Epithelial cell of esophagus (primary cell): ENCODE data around the gene TAF15.

Experiments
- DNase-seq: peaks from one replicate; pipeline ENCODE4 v3.0.0; 2010; ENCODE audit warnings: low read depth
- H3K4me3 ChIP-seq: 2 replicates; pipeline ENCODE4 v1.5.1; 2011; ENCODE audit warnings: mild to moderate bottlenecking, low read length, control low read depth
- CTCF ChIP-seq: IDR thresholded peaks from 2 replicates; pipeline ENCODE4 v1.5.1; 2011; ENCODE audit warnings: low read depth, mild to moderate bottlenecking, low read length, control low read depth, inconsistent platforms; ENCODE audit not compliant: insufficient read depth; ENCODE audit errors: missing control alignments

TAF15 gene

GRCh38 chr17:35843698-35844097 lies 34.4 kb downstream of the TAF15 start:
- DNase-seq: no peak
- TF ChIP-seq CTCF: no peak
- no peak overlapping the region for H3K4me3 ChIP-seq

GRCh38 chr17:35844547-35844946 lies 35.3 kb downstream of the TAF15 start:
- H3K4me3 ChIP-seq: no peak overlapping the region

GRCh38 chr17:35846055-35846809 lies 36.9 kb downstream of the TAF15 start:
- DNase-seq: no peak
- no peak overlapping the region for H3K4me3 ChIP-seq
- TF ChIP-seq CTCF: no peak

More at GRCh38 chr17:35844547-35844946, 35.3 kb downstream of the TAF15 start:
- no peak for DNase-seq
- no peak for TF ChIP-seq CTCF

GRCh38 chr17:35847006-35847405 lies 37.7 kb downstream of the TAF15 start:
- no peak overlapping the region for H3K4me3 ChIP-seq
- TF ChIP-seq CTCF: no peak
- DNase-seq: no peak

- DNase-seq: no peak
- H3K4me3 ChIP-seq: no peak overlapping the region
- no peak for TF ChIP-seq CTCF
Observed at GRCh38 chr17:35847633-35848373, 38.5 kb downstream of the TAF15 start.

GRCh38 chr17:35849469-35850348 lies 40.4 kb downstream of the TAF15 start:
- TF ChIP-seq CTCF: peak; percentile 83
- no peak overlapping the region for H3K4me3 ChIP-seq
- DNase-seq: peak; percentile 77
